Motor neuron (in vitro differentiated cells): Measurements from ENCODE around the gene ATP6AP1. TPM values are rescaled to one million over a fixed set of nuclear protein-coding genes. Genes with fewer than 3 reads are reported as not detected.

Source experiments
- ATAC-seq, 8 experiments: fragments of 200-7000 bp; cut with Tn5 transposase; replicated peaks in 6 of 8; 2 replicates each; pipeline ENCODE4 v1.8.0; 2021; ENCODE audit warnings: mild to moderate bottlenecking in 8 of 8, moderate library complexity in 8 of 8
- H3K27ac ChIP-seq, 2 donors: fragments of 250-450 bp; sonication (Bioruptor Pico); 2 replicates each; pipeline ENCODE4 v1.9.0; 2021; ENCODE audit warnings: antibody characterized with exemption in 2 of 2, mild to moderate bottlenecking in 2 of 2, moderate library complexity in 1 of 2
- H3K4me1 ChIP-seq, 2 donors: fragments of 250-450 bp; sonication (Bioruptor Pico); replicated peaks in 1 of 2; 2 replicates each; pipeline ENCODE4 v1.6.1; 2021; ENCODE audit warnings: antibody characterized with exemption in 2 of 2, mild to moderate bottlenecking in 2 of 2, moderate library complexity in 1 of 2
- H3K4me3 ChIP-seq, 5 donors: fragments of 250-450 bp; sonication (Bioruptor Pico); 2 replicates each; pipeline ENCODE4 v1.9.0; 2021; ENCODE audit warnings: antibody characterized with exemption in 5 of 5, mild to moderate bottlenecking in 5 of 5, moderate library complexity in 4 of 5
- WGBS, 10 experiments: fragments of 450-650 bp; shearing (Covaris generic); methylation state at CpG; one replicate each; pipeline ENCODE4 v1.0.0; 2022; 5-methylcytosine and 5-hydroxymethylcytosine counted together
- in situ Hi-C, 9 experiments: fragments of 400-800 bp; cut with MboI; loops; one replicate each; pipeline ENCODE4 v1.15.0; 2021; ENCODE audit warnings: low sequenced_read_pairs in 9 of 9, low pct_unique_long_range_greater_than_20kb in 2 of 9; ENCODE audit not compliant: unreplicated experiment in 9 of 9
- total RNA-seq, 8 experiments: library from RNA; unstranded; fragments of 300-600 nt; gene quantifications; 2 replicates each; pipeline versions ENCODE4 v1.2.3 to v1.2.4, GENCODE V29; 2022

ATP6AP1 gene
- total RNA-seq, 8 experiments from 2014 or later: 67.6 to 164 (median 78.9) TPM

- peaks cover 9 to 10% of the 10 kb centered on the region in 2 donors for H3K4me1 ChIP-seq
- in situ Hi-C loops: no loop called here
- H3K27ac ChIP-seq: no peak overlapping the region
- H3K4me3 ChIP-seq: no peak overlapping the region
- no CpG with 5 or more reads among the region's 19 CpGs for WGBS, 10 experiments
- ATAC-seq: peak in 5 of 8 experiments; percentile 0 to 19 (median 5)
These were observed 25.8 kb upstream of the ATP6AP1 start for GRCh38 chrX:154402622-154403127.

- Histone ChIP-seq H3K4me1 (peaks cover 9 to 10% of the 10 kb centered on the region in 2 donors), H3K4me3 (no peak overlapping the region), H3K27ac (no peak overlapping the region)
- in situ Hi-C loops: no loop called here
- ATAC-seq: peak in 6 of 8 experiments; percentile 1 to 12 (median 6)
- 25 to 94% methylated on average over 2 to 3 of the region's 10 CpGs; no CpG with 5 or more reads in 8 of the 10 experiments for WGBS, 10 experiments
These were observed 25.3 kb upstream of the ATP6AP1 start for GRCh38 chrX:154403192-154403591.

GRCh38 chrX:154403858-154404257 is 24.6 kb upstream of the ATP6AP1 start:
- Histone ChIP-seq H3K27ac (no peak overlapping the region), H3K4me1 (peaks cover 9 to 10% of the 10 kb centered on the region in 2 donors), H3K4me3 (no peak overlapping the region)
- WGBS, 10 experiments: 63 to 96% (median 69%) methylated on average over 2 to 4 of the region's 4 CpGs; no CpG with 5 or more reads in 6 of the 10 experiments
- no peak for ATAC-seq
- in situ Hi-C loops: no loop called here

- Histone ChIP-seq H3K4me1 (peaks cover 5 to 6% of the 10 kb centered on the region in 2 donors), H3K4me3 (no peak overlapping the region), H3K27ac (no peak overlapping the region)
- 68% methylated on average over 9 of the region's 16 CpGs; no CpG with 5 or more reads in 9 of the 10 experiments for WGBS, 10 experiments
- in situ Hi-C loops: no loop called here
- ATAC-seq: peak in 1 of 8 experiments; percentile 1
These were observed 23.8 kb upstream of the ATP6AP1 start for GRCh38 chrX:154404625-154405192.

- ATAC-seq: no peak
- 25 to 48% methylated on average over 2 of the region's 10 CpGs; no CpG with 5 or more reads in 8 of the 10 experiments for WGBS, 10 experiments
- H3K27ac ChIP-seq: no peak overlapping the region
- H3K4me1 ChIP-seq: peaks cover 9 to 10% of the 10 kb centered on the region in 2 donors
- in situ Hi-C loops: no loop called here
- peak overlapping the region in 1 of 5 donors; percentile 0 for H3K4me3 ChIP-seq
These were observed 19.7 kb upstream of the ATP6AP1 start for GRCh38 chrX:154408659-154409221.

GRCh38 chrX:154409222-154409871 is 19.1 kb upstream of the ATP6AP1 start, which contains the start of gene DNASE1L1:
Gene DNASE1L1 (minus strand): TSS chrX:154409254. CDS start chrX:154405568, 3,686 bp downstream.
- peaks cover 9 to 10% of the 10 kb centered on the region in 2 donors for H3K4me1 ChIP-seq
- ATAC-seq: peak; percentile 53 to 77 (median 65)
- H3K27ac ChIP-seq: peak within 1 kb of the TSS in 1 of 2 donors; percentile 46
- in situ Hi-C loops: no loop called here
- peak within 1 kb of the TSS in 1 of 5 donors; percentile 0 for H3K4me3 ChIP-seq
- 0 to 49% methylated on average over 1 to 7 of the region's 26 CpGs; no CpG with 5 or more reads in 8 of the 10 experiments for WGBS, 10 experiments

- no CpG with 5 or more reads among the region's 29 CpGs for WGBS, 10 experiments
- peak overlapping the region; percentile 91 to 92 for H3K27ac ChIP-seq
- H3K4me3 ChIP-seq: peak overlapping the region; percentile 70 to 97 (median 84)
- in situ Hi-C loops: no loop called here
- peaks cover 9 to 10% of the 10 kb centered on the region in 2 donors for H3K4me1 ChIP-seq
- ATAC-seq: peak; percentile 48 to 90 (median 77)
These were observed 16.5 kb upstream of the ATP6AP1 start for GRCh38 chrX:154411981-154412340.

GRCh38 chrX:154412468-154412867 is 16.0 kb upstream of the ATP6AP1 start:
- peaks cover 9 to 10% of the 10 kb centered on the region in 2 donors for H3K4me1 ChIP-seq
- peak overlapping the region; percentile 91 to 92 for H3K27ac ChIP-seq
- H3K4me3 ChIP-seq: peak overlapping the region; percentile 70 to 97 (median 84)
- peak in 3 of 8 experiments; percentile 6 to 29 (median 7) for ATAC-seq
- in situ Hi-C loops: no loop called here
- 0 to 43% methylated on average over 2 of the region's 4 CpGs; no CpG with 5 or more reads in 8 of the 10 experiments for WGBS, 10 experiments

GRCh38 chrX:154413142-154413541 is 15.3 kb upstream of the ATP6AP1 start:
- no peak overlapping the region for H3K27ac ChIP-seq
- in situ Hi-C loops: no loop called here
- no CpG with 5 or more reads among the region's 8 CpGs for WGBS, 10 experiments
- no peak overlapping the region for H3K4me3 ChIP-seq
- ATAC-seq: no peak
- H3K4me1 ChIP-seq: peaks cover 9 to 10% of the 10 kb centered on the region in 2 donors

- in situ Hi-C loops: no loop called here
- ATAC-seq: no peak
- Histone ChIP-seq H3K27ac (no peak overlapping the region), H3K4me3 (no peak overlapping the region), H3K4me1 (peaks cover 5% of the 10 kb centered on the region in 2 donors)
- 58 to 100% methylated on average over 1 to 2 of the region's 7 CpGs; no CpG with 5 or more reads in 8 of the 10 experiments for WGBS, 10 experiments
These were observed 11.3 kb upstream of the ATP6AP1 start for GRCh38 chrX:154417157-154417556.

- no peak for ATAC-seq
- H3K4me1 ChIP-seq: no peaks in the 10 kb centered on the region
- no peak overlapping the region for H3K27ac ChIP-seq
- no peak overlapping the region for H3K4me3 ChIP-seq
- 47% methylated on average over 3 of the region's 8 CpGs; no CpG with 5 or more reads in 9 of the 10 experiments for WGBS, 10 experiments
- in situ Hi-C loops: no loop called here
These were observed 9.3 kb upstream of the ATP6AP1 start for GRCh38 chrX:154419189-154419588.

GRCh38 chrX:154419688-154420401 is 8.6 kb upstream of the ATP6AP1 start:
- ATAC-seq: peak in 2 of 8 experiments; percentile 11 to 28
- WGBS, 10 experiments: 52% methylated on average over 7 of the region's 19 CpGs; no CpG with 5 or more reads in 9 of the 10 experiments
- in situ Hi-C loops: no loop called here

GRCh38 chrX:154420402-154420756 is 8.1 kb upstream of the ATP6AP1 start:
- in situ Hi-C loops: no loop called here
- Histone ChIP-seq H3K27ac (no peak overlapping the region), H3K4me3 (no peak overlapping the region), H3K4me1 (no peaks in the 10 kb centered on the region)
- WGBS, 10 experiments: no CpG with 5 or more reads among the region's 10 CpGs
- no peak for ATAC-seq

More at GRCh38 chrX:154419688-154420401, 8.6 kb upstream of the ATP6AP1 start:
- Histone ChIP-seq H3K4me3 (no peak overlapping the region), H3K4me1 (no peaks in the 10 kb centered on the region), H3K27ac (no peak overlapping the region)
